Neural cell (in vitro differentiated cells): Measurements from ENCODE around the gene RAC3. TPM values are rescaled to one million over a fixed set of nuclear protein-coding genes. Genes with fewer than 3 reads are reported as not detected.

ENCODE experiments used
- H2AFZ ChIP-seq: fragments of 200-600, 300-800 bp; sonication (generic), shearing (Covaris generic); 2 replicates; pipeline ENCODE4 v1.6.0; 2014; ENCODE audit warnings: low read depth, mild to moderate bottlenecking, antibody characterized with exemption, low read length, moderate library complexity
- H3F3A ChIP-seq: fragments of 200-600 bp; shearing (Covaris generic); 2 replicates; pipeline ENCODE4 v1.6.1; 2016; ENCODE audit warnings: mild to moderate bottlenecking, moderate library complexity, mixed read lengths, antibody characterized with exemption, low read length; ENCODE audit not compliant: insufficient read depth, poor library complexity, severe bottlenecking
- H3K27ac ChIP-seq: fragments of 200-600, 300-800 bp; sonication (generic), shearing (Covaris generic); 2 replicates; pipeline ENCODE4 v1.5.1; 2014; ENCODE audit warnings: mild to moderate bottlenecking, low read length, moderate library complexity
- H3K27me3 ChIP-seq: fragments of 300-800, 200-600 bp; sonication (generic), shearing (Covaris generic); 2 replicates; pipeline ENCODE4 v1.6.0; 2014; ENCODE audit warnings: mild to moderate bottlenecking, low read depth, low read length, moderate library complexity; ENCODE audit not compliant: insufficient read depth
- H3K36me3 ChIP-seq: fragments of 300-800, 200-600 bp; sonication (generic), shearing (Covaris generic); 2 replicates; pipeline ENCODE4 v1.5.1; 2014; ENCODE audit warnings: mild to moderate bottlenecking, antibody characterized with exemption, low read length, moderate library complexity; ENCODE audit not compliant: insufficient read depth
- H3K4me2 ChIP-seq: fragments of 300-800, 200-600 bp; sonication (generic), shearing (Covaris generic); 2 replicates; pipeline ENCODE4 v1.6.0; 2014; ENCODE audit warnings: mild to moderate bottlenecking, low read length
- H3K4me3 ChIP-seq: fragments of 300-800, 200-600 bp; sonication (generic), shearing (Covaris generic); 2 replicates; pipeline ENCODE4 v1.5.1; 2014; ENCODE audit warnings: mild to moderate bottlenecking, low read length, moderate library complexity
- H3K79me2 ChIP-seq: fragments of 200-600 bp; shearing (Covaris generic); replicated peaks from 2 replicates; pipeline ENCODE4 v1.6.0; 2014; ENCODE audit warnings: mild to moderate bottlenecking, low read length, moderate library complexity; ENCODE audit not compliant: insufficient read depth
- H3K9ac ChIP-seq: fragments of 300-800, 200-600 bp; sonication (generic), shearing (Covaris generic); 2 replicates; pipeline ENCODE4 v1.6.1; 2016; ENCODE audit warnings: mild to moderate bottlenecking, low read length, mixed read lengths
- H3K9me2 ChIP-seq: fragments of 200-600 bp; shearing (Covaris generic); 2 replicates; pipeline ENCODE4 v1.6.1; 2016; ENCODE audit warnings: mild to moderate bottlenecking, low read length, mixed read lengths; ENCODE audit not compliant: insufficient read depth
- H3K9me3 ChIP-seq: fragments of 200-600, 300-800 bp; sonication (generic), shearing (Covaris generic); 2 replicates; pipeline ENCODE4 v1.6.1; 2016; ENCODE audit warnings: mild to moderate bottlenecking, mixed run types, low read length, moderate library complexity, mixed read lengths
- H4K20me1 ChIP-seq: fragments of 200-600 bp; shearing (Covaris generic); 2 replicates; pipeline ENCODE4 v1.6.1; 2016; ENCODE audit warnings: mild to moderate bottlenecking, mixed run types; ENCODE audit not compliant: insufficient read depth
- EP300 ChIP-seq: fragments of 450-650 bp; conservative IDR thresholded peaks from 2 replicates; pipeline ENCODE4 v1.6.1; 2014; ENCODE audit warnings: antibody characterized with exemption, mild to moderate bottlenecking, moderate library complexity; ENCODE audit not compliant: poor library complexity, severe bottlenecking
- EZH2 ChIP-seq: fragments of 200-600, 300-800 bp; shearing (Covaris generic), sonication (generic); IDR thresholded peaks from 2 replicates; pipeline ENCODE4 v1.6.1; 2014; ENCODE audit warnings: antibody characterized with exemption, low read length, borderline replicate concordance, mild to moderate bottlenecking; ENCODE audit not compliant: insufficient read depth, poor library complexity, severe bottlenecking
- MXI1 ChIP-seq: fragments of 450-650 bp; conservative IDR thresholded peaks from 2 replicates; pipeline ENCODE4 v1.6.1; 2014; ENCODE audit warnings: antibody characterized with exemption, mild to moderate bottlenecking; ENCODE audit not compliant: poor library complexity, severe bottlenecking
- POLR2AphosphoS5 ChIP-seq: IDR thresholded peaks from 2 replicates; pipeline ENCODE4 v1.6.1; 2012
- RAD21 ChIP-seq: fragments of 450-650 bp; conservative IDR thresholded peaks from 2 replicates; pipeline ENCODE4 v1.6.1; 2014; ENCODE audit warnings: antibody characterized with exemption, mild to moderate bottlenecking, moderate library complexity
- SMC3 ChIP-seq: fragments of 450-650 bp; conservative IDR thresholded peaks from 2 replicates; pipeline ENCODE4 v1.6.1; 2014; ENCODE audit warnings: antibody characterized with exemption, mild to moderate bottlenecking, moderate library complexity; ENCODE audit not compliant: poor library complexity
- TAF1 ChIP-seq: IDR thresholded peaks from 2 replicates; pipeline ENCODE4 v1.6.1; 2012; ENCODE audit warnings: low read depth
- polyA plus RNA-seq: library from polyadenylated mRNA; depleted of rRNA; stranded (reverse); fragments of >200 nt; gene quantifications from 2 replicates; pipeline ENCODE4 v1.2.3, GENCODE V29; 2014
- TF ChIP-seq, protein P1 (sequence below): IDR thresholded peaks from 2 replicates; pipeline ENCODE4 v1.6.1; 2012; ENCODE audit warnings: borderline replicate concordance
- TF ChIP-seq, protein P2 (sequence below): fragments of 450-650 bp; IDR thresholded peaks from 2 replicates; pipeline ENCODE4 v1.5.1; 2014; ENCODE audit warnings: antibody characterized with exemption, mild to moderate bottlenecking, moderate library complexity; ENCODE audit not compliant: poor library complexity, severe bottlenecking

Gene RAC3
- polyA plus RNA-seq, 1 donor from 2014 or later: 211 TPM

DNA sequence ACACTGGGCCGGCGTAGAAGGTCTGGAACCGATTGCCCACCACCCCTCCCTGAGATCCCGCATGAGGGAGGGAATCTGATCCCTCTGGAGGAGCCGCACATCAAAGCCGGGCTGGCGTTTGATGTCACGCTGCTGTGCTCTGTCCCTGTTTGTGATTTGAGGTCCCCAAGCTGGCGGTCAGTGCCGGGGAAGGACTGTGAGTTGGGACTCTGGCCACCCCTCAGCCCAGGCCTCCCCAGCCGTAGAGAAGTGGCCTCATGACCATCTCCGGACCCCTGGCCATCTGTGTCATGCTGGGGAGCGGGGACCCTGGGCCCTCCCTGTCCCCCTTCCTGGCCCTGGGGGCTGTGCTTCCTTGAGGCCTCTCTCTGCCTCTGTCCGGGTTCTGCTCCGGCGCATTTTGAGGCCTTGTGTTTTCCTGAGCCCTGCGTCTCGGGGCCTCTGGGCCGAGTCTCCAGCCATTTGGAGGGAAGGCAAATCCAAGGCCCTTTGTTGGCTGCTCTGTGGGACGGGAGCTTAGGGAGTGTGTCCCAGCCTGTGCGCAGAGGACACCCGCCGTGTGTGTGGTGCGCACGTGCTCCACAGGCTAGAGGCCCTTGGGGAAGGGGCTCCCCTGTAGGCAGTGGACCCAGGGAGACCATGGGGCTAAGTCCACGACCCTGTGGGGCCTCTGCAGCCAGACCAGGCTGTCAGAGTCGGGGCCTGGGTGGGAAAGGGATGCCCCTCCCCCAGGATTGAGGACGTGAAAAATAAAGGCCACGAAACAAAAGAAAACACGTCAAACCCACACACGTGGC lies 39.0 kb upstream of the RAC3 start:
- no peaks in the 10 kb centered on the region for H3K79me2 ChIP-seq
- no peaks in the 10 kb centered on the region for H3K36me3 ChIP-seq
- no peaks in the 10 kb centered on the region for H3F3A ChIP-seq
- no peaks in the 10 kb centered on the region for H3K9me2 ChIP-seq
- no peaks in the 10 kb centered on the region for H3K9me3 ChIP-seq
- H3K9ac ChIP-seq: no peak overlapping the region
- TF ChIP-seq MXI1: no peak
- TF ChIP-seq EZH2: no peak
- no peak for TF ChIP-seq POLR2AphosphoS5
- TF ChIP-seq, protein P1, sequence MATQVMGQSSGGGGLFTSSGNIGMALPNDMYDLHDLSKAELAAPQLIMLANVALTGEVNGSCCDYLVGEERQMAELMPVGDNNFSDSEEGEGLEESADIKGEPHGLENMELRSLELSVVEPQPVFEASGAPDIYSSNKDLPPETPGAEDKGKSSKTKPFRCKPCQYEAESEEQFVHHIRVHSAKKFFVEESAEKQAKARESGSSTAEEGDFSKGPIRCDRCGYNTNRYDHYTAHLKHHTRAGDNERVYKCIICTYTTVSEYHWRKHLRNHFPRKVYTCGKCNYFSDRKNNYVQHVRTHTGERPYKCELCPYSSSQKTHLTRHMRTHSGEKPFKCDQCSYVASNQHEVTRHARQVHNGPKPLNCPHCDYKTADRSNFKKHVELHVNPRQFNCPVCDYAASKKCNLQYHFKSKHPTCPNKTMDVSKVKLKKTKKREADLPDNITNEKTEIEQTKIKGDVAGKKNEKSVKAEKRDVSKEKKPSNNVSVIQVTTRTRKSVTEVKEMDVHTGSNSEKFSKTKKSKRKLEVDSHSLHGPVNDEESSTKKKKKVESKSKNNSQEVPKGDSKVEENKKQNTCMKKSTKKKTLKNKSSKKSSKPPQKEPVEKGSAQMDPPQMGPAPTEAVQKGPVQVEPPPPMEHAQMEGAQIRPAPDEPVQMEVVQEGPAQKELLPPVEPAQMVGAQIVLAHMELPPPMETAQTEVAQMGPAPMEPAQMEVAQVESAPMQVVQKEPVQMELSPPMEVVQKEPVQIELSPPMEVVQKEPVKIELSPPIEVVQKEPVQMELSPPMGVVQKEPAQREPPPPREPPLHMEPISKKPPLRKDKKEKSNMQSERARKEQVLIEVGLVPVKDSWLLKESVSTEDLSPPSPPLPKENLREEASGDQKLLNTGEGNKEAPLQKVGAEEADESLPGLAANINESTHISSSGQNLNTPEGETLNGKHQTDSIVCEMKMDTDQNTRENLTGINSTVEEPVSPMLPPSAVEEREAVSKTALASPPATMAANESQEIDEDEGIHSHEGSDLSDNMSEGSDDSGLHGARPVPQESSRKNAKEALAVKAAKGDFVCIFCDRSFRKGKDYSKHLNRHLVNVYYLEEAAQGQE: no peak
- TF ChIP-seq RAD21: no peak
- TF ChIP-seq SMC3: no peak
- no peak for TF ChIP-seq TAF1
- TF ChIP-seq EP300: no peak
- TF ChIP-seq, protein P2, sequence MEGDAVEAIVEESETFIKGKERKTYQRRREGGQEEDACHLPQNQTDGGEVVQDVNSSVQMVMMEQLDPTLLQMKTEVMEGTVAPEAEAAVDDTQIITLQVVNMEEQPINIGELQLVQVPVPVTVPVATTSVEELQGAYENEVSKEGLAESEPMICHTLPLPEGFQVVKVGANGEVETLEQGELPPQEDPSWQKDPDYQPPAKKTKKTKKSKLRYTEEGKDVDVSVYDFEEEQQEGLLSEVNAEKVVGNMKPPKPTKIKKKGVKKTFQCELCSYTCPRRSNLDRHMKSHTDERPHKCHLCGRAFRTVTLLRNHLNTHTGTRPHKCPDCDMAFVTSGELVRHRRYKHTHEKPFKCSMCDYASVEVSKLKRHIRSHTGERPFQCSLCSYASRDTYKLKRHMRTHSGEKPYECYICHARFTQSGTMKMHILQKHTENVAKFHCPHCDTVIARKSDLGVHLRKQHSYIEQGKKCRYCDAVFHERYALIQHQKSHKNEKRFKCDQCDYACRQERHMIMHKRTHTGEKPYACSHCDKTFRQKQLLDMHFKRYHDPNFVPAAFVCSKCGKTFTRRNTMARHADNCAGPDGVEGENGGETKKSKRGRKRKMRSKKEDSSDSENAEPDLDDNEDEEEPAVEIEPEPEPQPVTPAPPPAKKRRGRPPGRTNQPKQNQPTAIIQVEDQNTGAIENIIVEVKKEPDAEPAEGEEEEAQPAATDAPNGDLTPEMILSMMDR: no peak
- no peak overlapping the region for H3K27ac ChIP-seq
- H2AFZ ChIP-seq: no peak overlapping the region
- no peaks in the 10 kb centered on the region for H4K20me1 ChIP-seq
- H3K4me2 ChIP-seq: no peak overlapping the region
- no peak overlapping the region for H3K4me3 ChIP-seq
- H3K27me3 ChIP-seq: no peaks in the 10 kb centered on the region

DNA sequence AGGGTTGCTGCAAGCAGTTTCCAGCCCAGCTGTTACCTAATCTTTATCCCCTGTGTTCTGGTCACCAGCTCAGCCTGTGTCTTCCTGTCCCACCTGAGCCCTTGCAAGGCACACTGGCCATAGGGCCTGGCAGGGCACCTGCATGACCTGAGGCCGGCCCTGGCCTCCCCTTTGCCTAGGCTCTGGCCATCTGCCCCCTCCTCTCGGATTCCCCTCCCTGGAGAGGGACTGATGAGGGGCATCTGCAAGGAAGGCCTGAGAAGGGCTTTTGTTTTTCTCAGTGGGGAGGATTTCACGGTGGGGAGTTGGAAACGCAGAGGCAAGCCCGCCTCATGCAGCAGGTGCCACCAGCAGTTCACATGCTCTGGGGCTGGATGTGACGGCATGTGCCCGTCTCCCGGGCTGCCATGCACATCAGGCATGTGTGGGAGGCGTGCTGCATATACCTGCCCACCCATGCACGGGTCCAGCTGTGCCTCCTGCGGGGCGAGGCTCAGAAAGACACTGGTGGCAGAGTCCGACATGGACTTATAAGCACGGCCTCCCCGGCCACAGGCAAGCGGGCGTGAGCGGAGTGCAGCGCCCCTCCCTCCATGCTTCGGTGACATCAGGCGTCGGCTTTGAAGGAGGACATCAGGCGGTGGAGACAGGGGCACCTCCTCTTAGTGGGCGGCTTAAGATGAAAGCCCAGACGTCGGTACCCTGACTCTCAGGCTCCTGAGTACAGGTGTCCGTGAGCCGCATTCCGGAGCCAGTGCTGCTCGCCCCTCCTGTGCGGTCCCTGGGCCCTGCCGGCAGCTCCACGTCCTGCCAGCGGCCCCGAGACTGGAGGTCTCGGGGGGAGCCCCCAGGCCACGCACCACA lies 37.5 kb upstream of the RAC3 start:
- H3K4me2 ChIP-seq: no peak overlapping the region
- no peaks in the 10 kb centered on the region for H3F3A ChIP-seq
- no peak for TF ChIP-seq SMC3
- no peak for TF ChIP-seq EZH2
- TF ChIP-seq, protein P2: no peak
- no peak for TF ChIP-seq POLR2AphosphoS5
- no peak for TF ChIP-seq RAD21
- TF ChIP-seq, protein P1: no peak
- TF ChIP-seq MXI1: no peak
- no peak for TF ChIP-seq EP300
- no peak for TF ChIP-seq TAF1
- no peak overlapping the region for H3K4me3 ChIP-seq
- no peaks in the 10 kb centered on the region for H3K79me2 ChIP-seq
- H4K20me1 ChIP-seq: no peaks in the 10 kb centered on the region
- H3K9me3 ChIP-seq: no peaks in the 10 kb centered on the region
- H3K9me2 ChIP-seq: no peaks in the 10 kb centered on the region
- no peaks in the 10 kb centered on the region for H3K27me3 ChIP-seq
- no peak overlapping the region for H3K9ac ChIP-seq
- H3K36me3 ChIP-seq: no peaks in the 10 kb centered on the region
- no peak overlapping the region for H3K27ac ChIP-seq
- no peak overlapping the region for H2AFZ ChIP-seq
